ENCODE measurements around the gene GGCT.

GRCh38 chr7:30487371-30487770 is 17.3 kb downstream of the GGCT start:
- no peak for TF ChIP-seq EZH2 (optimal IDR thresholded peaks at IDR 0.05; ENCODE audit: low read depth, low read length)
- no peak for TF ChIP-seq CTCF (IDR thresholded peaks at IDR 0.05; ENCODE audit: low read length)

Measured in MM.1S (cell line).